ENCODE results near the gene ZNF420.

- no peak for TF ChIP-seq CTCF (IDR thresholded peaks at IDR 0.05)
- TF ChIP-seq POLR2AphosphoS5 (IDR thresholded peaks at IDR 0.05): no peak
- TF ChIP-seq POLR2A (IDR thresholded peaks at IDR 0.05): no peak
These were observed 4.1 kb downstream of the ZNF420 start for GRCh38 chr19:37082307-37082706.

Data from upper lobe of left lung (tissue), 4 donors.